HepG2 (cell line): ENCODE data around the gene DOC2A. TPM values are rescaled to one million over a fixed set of nuclear protein-coding genes. Genes with fewer than 3 reads are reported as not detected.

Experiments used
- EEA1 ChIP-seq: sonication (generic); formaldehyde crosslinking; IDR thresholded peaks from 2 replicates; pipeline ENCODE4 v1.5.1; 2020; ENCODE audit warnings: mild to moderate bottlenecking, missing genetic modification reagents, borderline replicate concordance
- MYC ChIP-seq: sonication (generic); formaldehyde crosslinking; IDR thresholded peaks from 2 replicates; pipeline ENCODE4 v1.9.0; 2021; ENCODE audit warnings: missing genetic modification reagents, borderline replicate concordance
- ONECUT2 ChIP-seq: sonication (generic); formaldehyde crosslinking; IDR thresholded peaks from 2 replicates; pipeline ENCODE4 v1.4.0; 2020; ENCODE audit warnings: missing genetic modification reagents
- PHF21A ChIP-seq: sonication (generic); formaldehyde crosslinking; IDR thresholded peaks from 2 replicates; pipeline ENCODE4 v1.5.0; 2020; ENCODE audit warnings: mild to moderate bottlenecking, missing genetic modification reagents
- RAD21 ChIP-seq: fragments of 450-650 bp; formaldehyde crosslinking; IDR thresholded peaks from 2 replicates; pipeline ENCODE4 v1.5.0; 2020; ENCODE audit warnings: mild to moderate bottlenecking
- U2AF1 ChIP-seq: fragments of 200-400 bp; formaldehyde crosslinking; optimal IDR thresholded peaks from 2 replicates; pipeline ENCODE3; 2017; ENCODE audit warnings: mild to moderate bottlenecking, low read depth, low read length
- ZFP36L2 ChIP-seq: sonication (generic); formaldehyde crosslinking; IDR thresholded peaks from 2 replicates; pipeline ENCODE4 v1.4.0; 2020; ENCODE audit warnings: missing genetic modification reagents
- polyA plus RNA-seq, 8 experiments: library from polyadenylated mRNA; depleted of rRNA in 3 of 8; stranded (reverse) in 7 of 8; unstranded in 1 of 8; fragments of >200 nt; fragmentation: Illumina TruSeq in 4 of 8; extraction: Trizol in 4 of 8; gene quantifications; 2 replicates each; pipeline versions ENCODE4 v1.2.1 to v1.2.3, GENCODE V29; 2011 to 2016; ENCODE audit warnings: low read depth in 4 of 8, missing spikeins in 1 of 8, mixed read lengths in 1 of 8; ENCODE audit not compliant: insufficient read depth in 1 of 8
- total RNA-seq, 5 experiments: library from RNA; depleted of rRNA; stranded (reverse); fragments of >200 nt; fragmentation: Illumina TruSeq; extraction: Trizol; gene quantifications; 2 replicates each; pipeline ENCODE4 v1.2.3, GENCODE V29; 2016; ENCODE audit warnings: low read depth in 1 of 5
- TF ChIP-seq, protein P1 (sequence below): sonication (generic); formaldehyde crosslinking; IDR thresholded peaks from 2 replicates; pipeline ENCODE4 v1.4.0; 2020; ENCODE audit warnings: missing genetic modification reagents
- TF ChIP-seq, protein P2 (sequence below): IDR thresholded peaks from 2 replicates; pipeline ENCODE4 v1.6.1; 2016; ENCODE audit warnings: mild to moderate bottlenecking
- TF ChIP-seq, protein P3 (sequence below): sonication (generic); formaldehyde crosslinking; IDR thresholded peaks from 2 replicates; pipeline ENCODE4 v1.5.0; 2020; ENCODE audit warnings: mild to moderate bottlenecking, missing genetic modification reagents, borderline replicate concordance
- TF ChIP-seq, protein P4 (sequence below): sonication (generic); formaldehyde crosslinking; IDR thresholded peaks from 2 replicates; pipeline ENCODE4 v1.8.0; 2022; ENCODE audit warnings: mild to moderate bottlenecking, missing genetic modification reagents, borderline replicate concordance
- TF ChIP-seq, protein P5 (sequence below): sonication (generic); formaldehyde crosslinking; IDR thresholded peaks from 2 replicates; pipeline ENCODE4 v1.4.0; 2020; ENCODE audit warnings: mild to moderate bottlenecking, missing genetic modification reagents
- TF ChIP-seq, protein P6 (sequence below), 2 experiments: IDR thresholded peaks; 2 replicates each; pipeline ENCODE4 v1.6.1; 2011 to 2012; ENCODE audit warnings: low read length in 2 of 2, borderline replicate concordance in 1 of 2, low read depth in 1 of 2, mild to moderate bottlenecking in 1 of 2, moderate library complexity in 1 of 2

DOC2A gene
- total and polyA plus RNA-seq, 2 of the 13 experiments (the other 11 are each of a cell fraction or from before 2014, with no cell fraction given) = 0.15 to 0.55 TPM

DNA sequence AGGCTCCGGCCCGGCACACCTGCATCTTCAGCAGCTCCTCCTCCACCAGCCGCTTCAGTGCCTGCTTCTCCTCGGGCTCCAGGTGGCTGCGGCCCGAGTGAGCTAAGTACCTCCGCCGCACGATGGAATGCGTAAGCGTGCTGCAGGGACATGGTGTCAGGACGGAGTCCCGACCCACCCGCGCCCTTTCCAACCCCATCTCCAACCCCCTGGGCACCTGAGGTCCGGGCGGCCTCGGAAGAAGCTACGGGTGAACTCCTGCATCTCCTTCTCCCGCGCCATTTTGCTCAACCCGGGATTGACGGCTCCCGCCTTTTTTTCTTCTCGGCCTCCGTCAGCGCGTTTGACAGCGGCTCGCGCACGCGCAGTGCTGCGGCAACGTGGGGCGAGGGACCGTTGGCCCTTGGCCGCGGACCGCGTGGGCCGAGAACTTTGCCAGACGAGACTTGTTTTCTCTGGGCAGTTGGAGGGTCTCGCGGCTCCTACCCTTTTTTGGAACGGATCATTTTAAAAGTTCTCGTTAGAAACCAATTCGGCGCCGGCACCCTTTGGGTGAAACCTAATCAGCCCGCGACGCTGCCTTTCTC is 15.4 kb downstream of the DOC2A start, which contains the start of gene HIRIP3 (continued):
- TF ChIP-seq, protein P1, sequence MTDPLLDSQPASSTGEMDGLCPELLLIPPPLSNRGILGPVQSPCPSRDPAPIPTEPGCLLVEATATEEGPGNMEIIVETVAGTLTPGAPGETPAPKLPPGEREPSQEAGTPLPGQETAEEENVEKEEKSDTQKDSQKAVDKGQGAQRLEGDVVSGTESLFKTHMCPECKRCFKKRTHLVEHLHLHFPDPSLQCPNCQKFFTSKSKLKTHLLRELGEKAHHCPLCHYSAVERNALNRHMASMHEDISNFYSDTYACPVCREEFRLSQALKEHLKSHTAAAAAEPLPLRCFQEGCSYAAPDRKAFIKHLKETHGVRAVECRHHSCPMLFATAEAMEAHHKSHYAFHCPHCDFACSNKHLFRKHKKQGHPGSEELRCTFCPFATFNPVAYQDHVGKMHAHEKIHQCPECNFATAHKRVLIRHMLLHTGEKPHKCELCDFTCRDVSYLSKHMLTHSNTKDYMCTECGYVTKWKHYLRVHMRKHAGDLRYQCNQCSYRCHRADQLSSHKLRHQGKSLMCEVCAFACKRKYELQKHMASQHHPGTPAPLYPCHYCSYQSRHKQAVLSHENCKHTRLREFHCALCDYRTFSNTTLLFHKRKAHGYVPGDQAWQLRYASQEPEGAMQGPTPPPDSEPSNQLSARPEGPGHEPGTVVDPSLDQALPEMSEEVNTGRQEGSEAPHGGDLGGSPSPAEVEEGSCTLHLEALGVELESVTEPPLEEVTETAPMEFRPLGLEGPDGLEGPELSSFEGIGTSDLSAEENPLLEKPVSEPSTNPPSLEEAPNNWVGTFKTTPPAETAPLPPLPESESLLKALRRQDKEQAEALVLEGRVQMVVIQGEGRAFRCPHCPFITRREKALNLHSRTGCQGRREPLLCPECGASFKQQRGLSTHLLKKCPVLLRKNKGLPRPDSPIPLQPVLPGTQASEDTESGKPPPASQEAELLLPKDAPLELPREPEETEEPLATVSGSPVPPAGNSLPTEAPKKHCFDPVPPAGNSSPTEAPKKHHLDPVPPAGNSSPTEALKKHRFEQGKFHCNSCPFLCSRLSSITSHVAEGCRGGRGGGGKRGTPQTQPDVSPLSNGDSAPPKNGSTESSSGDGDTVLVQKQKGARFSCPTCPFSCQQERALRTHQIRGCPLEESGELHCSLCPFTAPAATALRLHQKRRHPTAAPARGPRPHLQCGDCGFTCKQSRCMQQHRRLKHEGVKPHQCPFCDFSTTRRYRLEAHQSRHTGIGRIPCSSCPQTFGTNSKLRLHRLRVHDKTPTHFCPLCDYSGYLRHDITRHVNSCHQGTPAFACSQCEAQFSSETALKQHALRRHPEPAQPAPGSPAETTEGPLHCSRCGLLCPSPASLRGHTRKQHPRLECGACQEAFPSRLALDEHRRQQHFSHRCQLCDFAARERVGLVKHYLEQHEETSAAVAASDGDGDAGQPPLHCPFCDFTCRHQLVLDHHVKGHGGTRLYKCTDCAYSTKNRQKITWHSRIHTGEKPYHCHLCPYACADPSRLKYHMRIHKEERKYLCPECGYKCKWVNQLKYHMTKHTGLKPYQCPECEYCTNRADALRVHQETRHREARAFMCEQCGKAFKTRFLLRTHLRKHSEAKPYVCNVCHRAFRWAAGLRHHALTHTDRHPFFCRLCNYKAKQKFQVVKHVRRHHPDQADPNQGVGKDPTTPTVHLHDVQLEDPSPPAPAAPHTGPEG (CRISPR knock-in tag) = peak; percentile 88; the same call in 1 of the 2 replicates
- TF ChIP-seq MYC (CRISPR knock-in tag) (peak; percentile 92), PHF21A (no peak), ONECUT2 (no peak), EEA1 (CRISPR knock-in tag) (no peak; the same call in 1 of the 2 replicates), RAD21 (CRISPR knock-in tag) (no peak), ZFP36L2 (CRISPR knock-in tag) (no peak), U2AF1 (peak; percentile 95)
- TF ChIP-seq, protein P2, sequence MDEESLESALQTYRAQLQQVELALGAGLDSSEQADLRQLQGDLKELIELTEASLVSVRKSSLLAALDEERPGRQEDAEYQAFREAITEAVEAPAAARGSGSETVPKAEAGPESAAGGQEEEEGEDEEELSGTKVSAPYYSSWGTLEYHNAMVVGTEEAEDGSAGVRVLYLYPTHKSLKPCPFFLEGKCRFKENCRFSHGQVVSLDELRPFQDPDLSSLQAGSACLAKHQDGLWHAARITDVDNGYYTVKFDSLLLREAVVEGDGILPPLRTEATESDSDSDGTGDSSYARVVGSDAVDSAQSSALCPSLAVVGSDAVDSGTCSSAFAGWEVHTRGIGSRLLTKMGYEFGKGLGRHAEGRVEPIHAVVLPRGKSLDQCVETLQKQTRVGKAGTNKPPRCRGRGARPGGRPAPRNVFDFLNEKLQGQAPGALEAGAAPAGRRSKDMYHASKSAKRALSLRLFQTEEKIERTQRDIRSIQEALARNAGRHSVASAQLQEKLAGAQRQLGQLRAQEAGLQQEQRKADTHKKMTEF (CRISPR knock-in tag) = no peak
- TF ChIP-seq, protein P3, sequence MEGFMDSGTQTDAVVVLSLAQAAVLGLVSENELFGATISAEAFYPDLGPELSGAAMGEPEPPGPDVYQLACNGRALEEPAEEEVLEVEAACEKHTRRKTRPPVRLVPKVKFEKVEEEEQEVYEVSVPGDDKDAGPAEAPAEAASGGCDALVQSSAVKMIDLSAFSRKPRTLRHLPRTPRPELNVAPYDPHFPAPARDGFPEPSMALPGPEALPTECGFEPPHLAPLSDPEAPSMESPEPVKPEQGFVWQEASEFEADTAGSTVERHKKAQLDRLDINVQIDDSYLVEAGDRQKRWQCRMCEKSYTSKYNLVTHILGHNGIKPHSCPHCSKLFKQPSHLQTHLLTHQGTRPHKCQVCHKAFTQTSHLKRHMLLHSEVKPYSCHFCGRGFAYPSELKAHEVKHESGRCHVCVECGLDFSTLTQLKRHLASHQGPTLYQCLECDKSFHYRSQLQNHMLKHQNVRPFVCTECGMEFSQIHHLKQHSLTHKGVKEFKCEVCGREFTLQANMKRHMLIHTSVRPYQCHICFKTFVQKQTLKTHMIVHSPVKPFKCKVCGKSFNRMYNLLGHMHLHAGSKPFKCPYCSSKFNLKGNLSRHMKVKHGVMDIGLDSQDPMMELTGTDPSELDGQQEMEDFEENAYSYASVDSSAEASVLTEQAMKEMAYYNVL = no peak
- TF ChIP-seq, protein P4, sequence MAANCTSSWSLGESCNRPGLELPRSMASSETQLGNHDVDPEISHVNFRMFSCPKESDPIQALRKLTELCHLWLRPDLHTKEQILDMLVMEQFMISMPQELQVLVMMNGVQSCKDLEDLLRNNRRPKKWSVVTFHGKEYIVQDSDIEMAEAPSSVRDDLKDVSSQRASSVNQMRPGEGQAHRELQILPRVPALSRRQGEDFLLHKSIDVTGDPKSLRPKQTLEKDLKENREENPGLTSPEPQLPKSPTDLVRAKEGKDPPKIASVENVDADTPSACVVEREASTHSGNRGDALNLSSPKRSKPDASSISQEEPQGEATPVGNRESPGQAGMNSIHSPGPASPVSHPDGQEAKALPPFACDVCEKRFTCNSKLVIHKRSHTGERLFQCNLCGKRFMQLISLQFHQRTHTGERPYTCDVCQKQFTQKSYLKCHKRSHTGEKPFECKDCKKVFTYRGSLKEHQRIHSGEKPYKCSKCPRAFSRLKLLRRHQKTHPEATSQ (CRISPR knock-in tag) = 0 out of 2 replicates have a peak, but pooled peaks have one; percentile 28
- TF ChIP-seq, protein P5, sequence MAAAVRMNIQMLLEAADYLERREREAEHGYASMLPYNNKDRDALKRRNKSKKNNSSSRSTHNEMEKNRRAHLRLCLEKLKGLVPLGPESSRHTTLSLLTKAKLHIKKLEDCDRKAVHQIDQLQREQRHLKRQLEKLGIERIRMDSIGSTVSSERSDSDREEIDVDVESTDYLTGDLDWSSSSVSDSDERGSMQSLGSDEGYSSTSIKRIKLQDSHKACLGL = peak; percentile 95; the same call in 1 of the 2 replicates
- TF ChIP-seq, protein P6, sequence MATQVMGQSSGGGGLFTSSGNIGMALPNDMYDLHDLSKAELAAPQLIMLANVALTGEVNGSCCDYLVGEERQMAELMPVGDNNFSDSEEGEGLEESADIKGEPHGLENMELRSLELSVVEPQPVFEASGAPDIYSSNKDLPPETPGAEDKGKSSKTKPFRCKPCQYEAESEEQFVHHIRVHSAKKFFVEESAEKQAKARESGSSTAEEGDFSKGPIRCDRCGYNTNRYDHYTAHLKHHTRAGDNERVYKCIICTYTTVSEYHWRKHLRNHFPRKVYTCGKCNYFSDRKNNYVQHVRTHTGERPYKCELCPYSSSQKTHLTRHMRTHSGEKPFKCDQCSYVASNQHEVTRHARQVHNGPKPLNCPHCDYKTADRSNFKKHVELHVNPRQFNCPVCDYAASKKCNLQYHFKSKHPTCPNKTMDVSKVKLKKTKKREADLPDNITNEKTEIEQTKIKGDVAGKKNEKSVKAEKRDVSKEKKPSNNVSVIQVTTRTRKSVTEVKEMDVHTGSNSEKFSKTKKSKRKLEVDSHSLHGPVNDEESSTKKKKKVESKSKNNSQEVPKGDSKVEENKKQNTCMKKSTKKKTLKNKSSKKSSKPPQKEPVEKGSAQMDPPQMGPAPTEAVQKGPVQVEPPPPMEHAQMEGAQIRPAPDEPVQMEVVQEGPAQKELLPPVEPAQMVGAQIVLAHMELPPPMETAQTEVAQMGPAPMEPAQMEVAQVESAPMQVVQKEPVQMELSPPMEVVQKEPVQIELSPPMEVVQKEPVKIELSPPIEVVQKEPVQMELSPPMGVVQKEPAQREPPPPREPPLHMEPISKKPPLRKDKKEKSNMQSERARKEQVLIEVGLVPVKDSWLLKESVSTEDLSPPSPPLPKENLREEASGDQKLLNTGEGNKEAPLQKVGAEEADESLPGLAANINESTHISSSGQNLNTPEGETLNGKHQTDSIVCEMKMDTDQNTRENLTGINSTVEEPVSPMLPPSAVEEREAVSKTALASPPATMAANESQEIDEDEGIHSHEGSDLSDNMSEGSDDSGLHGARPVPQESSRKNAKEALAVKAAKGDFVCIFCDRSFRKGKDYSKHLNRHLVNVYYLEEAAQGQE (IDR thresholded peaks at IDR 0.05; ENCODE audit: borderline replicate concordance in 1 of 2, low read depth in 1 of 2, low read length in 2 of 2) = no peak
